Measurements from ENCODE around the gene EFEMP1. TPM values are rescaled to one million over a fixed set of nuclear protein-coding genes. Genes with fewer than 3 reads are reported as not detected.

EFEMP1 gene
- total RNA-seq, 1 experiment from 2014 or later: 0.34 TPM

DNA sequence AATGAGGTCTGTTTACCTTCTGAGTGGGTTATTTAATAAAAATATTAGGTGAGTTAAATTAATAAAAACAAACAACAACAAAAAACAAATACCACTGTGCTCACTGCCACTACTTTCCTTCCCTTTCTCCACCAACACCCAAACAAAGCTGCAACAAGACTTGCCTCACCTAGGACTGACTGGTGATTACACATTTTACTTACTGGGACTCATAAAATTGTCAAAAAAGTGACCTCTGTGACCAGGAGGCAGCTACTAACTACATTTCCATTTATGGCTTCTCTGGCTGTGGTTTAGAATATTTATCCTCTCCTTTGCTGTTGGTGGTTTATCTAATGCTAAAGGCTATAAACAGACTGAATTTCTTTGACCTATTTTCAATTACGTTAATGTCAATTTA is 39.8 kb downstream of the EFEMP1 start:
- ChIA-PET POLR2A (no interaction called here), CTCF (no interaction called here), RAD21 (ENCODE audit: low non-redundant PET in 1 of 2, low total read pairs in 2 of 2, uncharacterized antibody in 2 of 2, unreplicated experiment in 2 of 2) (no interaction called here)
- Histone ChIP-seq H3K4me3 (replicated peaks in 1 of 2; ENCODE audit: low read depth in 1 of 2, low read length in 2 of 2) (no peak overlapping the region), H3K4me2 (ENCODE audit: low read length) (no peak overlapping the region), H3K27ac (ENCODE audit: low read depth, low read length) (no peak overlapping the region), H3K79me2 (ENCODE audit: insufficient read depth, low read length) (no peaks in the 10 kb centered on the region), H2AFZ (ENCODE audit: low read depth, low read length, poor library complexity, severe bottlenecking) (no peak overlapping the region), H4K20me1 (ENCODE audit: insufficient read depth) (no peaks in the 10 kb centered on the region), H3K9me2 (ENCODE audit: insufficient read depth) (no peaks in the 10 kb centered on the region), H3K27me3 (ENCODE audit: insufficient read depth, low read length) (no peaks in the 10 kb centered on the region), H3K9ac (ENCODE audit: low read length) (no peak overlapping the region), H3K9me3 (ENCODE audit: control insufficient read depth in 1 of 2, insufficient read depth in 1 of 2, low read depth in 1 of 2, low read length in 2 of 2) (no peaks in the 10 kb centered on the region), H3K36me3 (ENCODE audit: control insufficient read depth in 1 of 2, insufficient read depth in 2 of 2, low read length in 2 of 2) (no peaks in the 10 kb centered on the region), H3K4me1 (ENCODE audit: control insufficient read depth in 1 of 2, insufficient read depth in 2 of 2, low read length in 2 of 2) (peaks cover 0 to 12% of the 10 kb centered on the region in 2 experiments; a peak in 2 of 4 replicates)
- TF ChIP-seq POLR2A (IDR thresholded peaks at IDR 0.05; ENCODE audit: borderline replicate concordance, extremely low read depth, insufficient read depth, insufficient read length): no peak
- no peak for TF ChIP-seq CTCF (IDR thresholded peaks at IDR 0.05 in 2 of 3, conservative IDR thresholded peaks at IDR 0.05 in 1 of 3; ENCODE audit: borderline replicate concordance in 1 of 3, insufficient read depth in 1 of 3, low read depth in 2 of 3, low read length in 2 of 3)
- TF ChIP-seq ZNF274 (IDR thresholded peaks at IDR 0.05; ENCODE audit: low read depth, low read length): no peak
- no peak for TF ChIP-seq RAD21 (IDR thresholded peaks at IDR 0.05; ENCODE audit: low read depth)
- TF ChIP-seq, protein P1, sequence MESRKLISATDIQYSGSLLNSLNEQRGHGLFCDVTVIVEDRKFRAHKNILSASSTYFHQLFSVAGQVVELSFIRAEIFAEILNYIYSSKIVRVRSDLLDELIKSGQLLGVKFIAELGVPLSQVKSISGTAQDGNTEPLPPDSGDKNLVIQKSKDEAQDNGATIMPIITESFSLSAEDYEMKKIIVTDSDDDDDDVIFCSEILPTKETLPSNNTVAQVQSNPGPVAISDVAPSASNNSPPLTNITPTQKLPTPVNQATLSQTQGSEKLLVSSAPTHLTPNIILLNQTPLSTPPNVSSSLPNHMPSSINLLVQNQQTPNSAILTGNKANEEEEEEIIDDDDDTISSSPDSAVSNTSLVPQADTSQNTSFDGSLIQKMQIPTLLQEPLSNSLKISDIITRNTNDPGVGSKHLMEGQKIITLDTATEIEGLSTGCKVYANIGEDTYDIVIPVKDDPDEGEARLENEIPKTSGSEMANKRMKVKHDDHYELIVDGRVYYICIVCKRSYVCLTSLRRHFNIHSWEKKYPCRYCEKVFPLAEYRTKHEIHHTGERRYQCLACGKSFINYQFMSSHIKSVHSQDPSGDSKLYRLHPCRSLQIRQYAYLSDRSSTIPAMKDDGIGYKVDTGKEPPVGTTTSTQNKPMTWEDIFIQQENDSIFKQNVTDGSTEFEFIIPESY (IDR thresholded peaks at IDR 0.05; ENCODE audit: extremely low read depth, insufficient replicate concordance, low read length): no peak
- no peak for TF ChIP-seq CBX3 (IDR thresholded peaks at IDR 0.05; ENCODE audit: low read depth)
- TF ChIP-seq FOSL1 (IDR thresholded peaks at IDR 0.05; ENCODE audit: low read depth): no peak
- TF ChIP-seq MAX (IDR thresholded peaks at IDR 0.05): no peak
- no peak for TF ChIP-seq EGR1 (IDR thresholded peaks at IDR 0.05; ENCODE audit: low read depth)
- no peak for TF ChIP-seq SIN3A (IDR thresholded peaks at IDR 0.05; ENCODE audit: low read depth)
- no peak for TF ChIP-seq ZFX (IDR thresholded peaks at IDR 0.05)
- TF ChIP-seq SP1 (IDR thresholded peaks at IDR 0.05; ENCODE audit: low read depth): no peak
- TF ChIP-seq ELF1 (IDR thresholded peaks at IDR 0.05; ENCODE audit: borderline replicate concordance, low read depth): no peak
- TF ChIP-seq ATF3 (IDR thresholded peaks at IDR 0.05): no peak
- TF ChIP-seq TCF7L2 (IDR thresholded peaks at IDR 0.05; ENCODE audit: borderline replicate concordance, extremely low read depth, insufficient read depth, insufficient read length): no peak
- no peak for TF ChIP-seq EZH2phosphoT487 (IDR thresholded peaks at IDR 0.05; ENCODE audit: borderline replicate concordance)
- ATAC-seq (no peak), DNase-seq (ENCODE audit: low read depth, low spot score) (no peak)
- BruUV-seq (replicated peaks): no TSS peak
- intact Hi-C loops (cut with micrococcal nuclease): no loop called here
